DOHH2 (cell line): ENCODE measurements around the gene LDHAL6A.

Source experiments
- CTCF ChIP-seq: fragments of 200-600 bp; sonication (generic); IDR thresholded peaks from one replicate; pipeline ENCODE4 v1.5.1; 2014; ENCODE audit warnings: antibody characterized with exemption, mild to moderate bottlenecking, low read depth, low read length; ENCODE audit not compliant: poor library complexity, severe bottlenecking
- EZH2phosphoT487 ChIP-seq: fragments of 200-600 bp; sonication (generic); IDR thresholded peaks from 2 replicates; pipeline ENCODE4 v1.6.1; 2017; ENCODE audit warnings: borderline replicate concordance, mild to moderate bottlenecking, antibody characterized with exemption, low read length, moderate library complexity, mixed read lengths

GRCh38 chr11:18419040-18419439, 36.6 kb upstream of the LDHAL6A start:
- no peak for TF ChIP-seq CTCF
- TF ChIP-seq EZH2phosphoT487, result no peak
